Hematopoietic multipotent progenitor cell treated with erythropoietin and hydrocortisone succinate and interleukin-3 and kit ligand, for 15 days (in vitro differentiated cells): ENCODE data around the gene SELENOO.

Source experiments
- DNase-seq: peaks from one replicate; pipeline ENCODE4 v3.0.0-alpha.2; 2015; ENCODE audit warnings: low spot score

The SELENOO gene

GRCh38 chr22:50253046-50253915 lies 52.5 kb downstream of the SELENOO start:
- DNase-seq: no peak

GRCh38 chr22:50253941-50254340 lies 53.1 kb downstream of the SELENOO start:
- DNase-seq: no peak

GRCh38 chr22:50255099-50255498 lies 54.3 kb downstream of the SELENOO start:
- DNase-seq: no peak

- DNase-seq: no peak
Measured at GRCh38 chr22:50255607-50256006, 54.8 kb downstream of the SELENOO start.

GRCh38 chr22:50256258-50256862 lies 55.5 kb downstream of the SELENOO start:
- no peak for DNase-seq

GRCh38 chr22:50257041-50257440 lies 56.2 kb downstream of the SELENOO start:
- no peak for DNase-seq

- DNase-seq: no peak
Measured at GRCh38 chr22:50257451-50258360, 56.9 kb downstream of the SELENOO start.

- DNase-seq: no peak
Measured at GRCh38 chr22:50258361-50259292, 57.8 kb downstream of the SELENOO start.

GRCh38 chr22:50259302-50259701 lies 58.5 kb downstream of the SELENOO start:
- DNase-seq: no peak

- DNase-seq: no peak
Measured at GRCh38 chr22:50260434-50260800, 59.6 kb downstream of the SELENOO start.

GRCh38 chr22:50260801-50261614 lies 60.2 kb downstream of the SELENOO start:
- no peak for DNase-seq

- DNase-seq: no peak
Measured at GRCh38 chr22:50261615-50262459, 61.0 kb downstream of the SELENOO start, which contains the start of gene MAPK12. MAPK12 (minus strand) TSS chr22:50261683; CDS start chr22:50261509, 174 bp downstream.

- DNase-seq: no peak
Measured at GRCh38 chr22:50262460-50262911, 61.7 kb downstream of the SELENOO start.

- no peak for DNase-seq
Measured at GRCh38 chr22:50262973-50263617, 62.3 kb downstream of the SELENOO start.

- no peak for DNase-seq
Measured at GRCh38 chr22:50264104-50264745, 63.4 kb downstream of the SELENOO start.

- no peak for DNase-seq
Measured at GRCh38 chr22:50264946-50265669, 64.3 kb downstream of the SELENOO start.

GRCh38 chr22:50266994-50267393 lies 66.2 kb downstream of the SELENOO start:
- DNase-seq: no peak
